GM12874 (cell line): ENCODE results near the gene TRABD.
A peak's percentile ranks its signal among the peaks of the same experiment; 100 is the strongest.

Experiments
- TF ChIP-seq, protein P1 (sequence below): IDR thresholded peaks from 2 replicates; pipeline ENCODE4 v1.5.1; 2011; ENCODE audit warnings: low read depth, mild to moderate bottlenecking, control low read depth, low read length, moderate library complexity; ENCODE audit not compliant: insufficient read depth

Gene TRABD

DNA sequence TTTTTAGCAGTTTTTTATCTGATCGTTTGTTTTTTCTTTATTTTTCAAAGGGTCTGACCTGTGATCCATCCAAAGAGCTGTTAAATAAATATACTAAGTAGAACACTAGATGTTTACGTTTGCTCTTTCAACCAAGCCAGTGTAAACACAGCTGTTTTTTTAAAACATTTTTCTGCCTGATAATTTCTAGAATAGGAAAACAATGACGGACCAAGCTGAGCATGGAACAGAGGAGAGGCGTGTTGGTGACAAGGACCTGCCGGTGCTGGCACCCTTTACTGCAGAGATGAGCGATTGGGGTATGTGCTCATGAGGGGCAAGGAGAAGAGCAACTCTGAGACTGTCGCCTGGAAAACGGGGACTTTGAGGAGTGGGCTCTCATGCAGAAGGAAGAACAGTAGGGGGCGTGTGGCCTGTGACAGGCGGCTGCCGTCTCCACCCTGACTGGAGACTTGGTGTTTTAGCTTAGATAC lies 43.8 kb upstream of the TRABD start:
- TF ChIP-seq, protein P1, sequence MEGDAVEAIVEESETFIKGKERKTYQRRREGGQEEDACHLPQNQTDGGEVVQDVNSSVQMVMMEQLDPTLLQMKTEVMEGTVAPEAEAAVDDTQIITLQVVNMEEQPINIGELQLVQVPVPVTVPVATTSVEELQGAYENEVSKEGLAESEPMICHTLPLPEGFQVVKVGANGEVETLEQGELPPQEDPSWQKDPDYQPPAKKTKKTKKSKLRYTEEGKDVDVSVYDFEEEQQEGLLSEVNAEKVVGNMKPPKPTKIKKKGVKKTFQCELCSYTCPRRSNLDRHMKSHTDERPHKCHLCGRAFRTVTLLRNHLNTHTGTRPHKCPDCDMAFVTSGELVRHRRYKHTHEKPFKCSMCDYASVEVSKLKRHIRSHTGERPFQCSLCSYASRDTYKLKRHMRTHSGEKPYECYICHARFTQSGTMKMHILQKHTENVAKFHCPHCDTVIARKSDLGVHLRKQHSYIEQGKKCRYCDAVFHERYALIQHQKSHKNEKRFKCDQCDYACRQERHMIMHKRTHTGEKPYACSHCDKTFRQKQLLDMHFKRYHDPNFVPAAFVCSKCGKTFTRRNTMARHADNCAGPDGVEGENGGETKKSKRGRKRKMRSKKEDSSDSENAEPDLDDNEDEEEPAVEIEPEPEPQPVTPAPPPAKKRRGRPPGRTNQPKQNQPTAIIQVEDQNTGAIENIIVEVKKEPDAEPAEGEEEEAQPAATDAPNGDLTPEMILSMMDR, result no peak

DNA sequence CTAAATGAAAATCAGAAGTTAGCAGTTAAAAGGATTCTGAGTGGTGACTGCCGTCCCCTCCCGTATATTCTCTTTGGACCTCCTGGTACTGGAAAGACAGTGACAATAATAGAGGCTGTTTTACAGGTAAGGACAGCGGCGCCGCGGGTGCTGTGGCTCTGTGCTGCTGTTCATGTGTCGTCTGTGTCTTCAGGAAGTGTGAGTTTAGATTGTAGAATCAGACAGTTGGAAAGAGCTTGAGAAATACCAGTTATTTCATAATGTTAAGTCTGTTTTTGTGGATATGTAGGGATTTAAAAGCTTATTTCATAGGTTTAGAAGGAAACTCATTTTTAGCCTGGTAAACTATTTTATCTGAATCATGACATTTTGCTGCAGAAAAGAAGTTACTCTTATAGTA lies 42.6 kb upstream of the TRABD start:
- TF ChIP-seq, protein P1, result no peak

DNA sequence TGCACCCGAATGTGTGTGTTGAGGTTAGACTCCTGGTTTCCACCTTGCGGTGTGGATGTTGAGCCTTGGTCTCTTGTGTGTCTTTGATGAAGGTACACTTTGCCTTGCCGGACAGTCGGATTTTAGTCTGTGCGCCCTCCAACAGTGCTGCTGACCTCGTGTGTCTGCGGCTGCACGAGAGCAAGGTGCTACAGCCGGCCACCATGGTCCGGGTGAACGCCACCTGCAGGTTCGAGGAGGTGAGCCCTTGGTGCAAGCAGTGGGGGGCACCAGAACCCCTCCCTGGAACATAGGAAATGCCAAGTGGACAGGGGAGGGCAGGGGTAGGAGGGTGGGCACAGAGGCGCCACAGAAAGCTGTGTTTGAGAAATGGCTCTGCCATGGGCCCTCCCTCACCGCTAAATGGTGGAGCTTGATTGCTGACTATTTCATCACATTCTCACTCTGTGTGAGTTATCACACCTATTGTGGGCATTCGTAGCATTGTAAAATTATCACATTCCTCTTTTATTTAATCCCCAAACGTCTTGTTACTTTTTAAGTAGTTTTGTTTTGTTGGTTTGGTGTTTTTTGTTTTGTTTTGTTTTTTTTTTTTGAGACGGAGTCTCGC lies 41.6 kb upstream of the TRABD start:
- TF ChIP-seq, protein P1, result no peak

DNA sequence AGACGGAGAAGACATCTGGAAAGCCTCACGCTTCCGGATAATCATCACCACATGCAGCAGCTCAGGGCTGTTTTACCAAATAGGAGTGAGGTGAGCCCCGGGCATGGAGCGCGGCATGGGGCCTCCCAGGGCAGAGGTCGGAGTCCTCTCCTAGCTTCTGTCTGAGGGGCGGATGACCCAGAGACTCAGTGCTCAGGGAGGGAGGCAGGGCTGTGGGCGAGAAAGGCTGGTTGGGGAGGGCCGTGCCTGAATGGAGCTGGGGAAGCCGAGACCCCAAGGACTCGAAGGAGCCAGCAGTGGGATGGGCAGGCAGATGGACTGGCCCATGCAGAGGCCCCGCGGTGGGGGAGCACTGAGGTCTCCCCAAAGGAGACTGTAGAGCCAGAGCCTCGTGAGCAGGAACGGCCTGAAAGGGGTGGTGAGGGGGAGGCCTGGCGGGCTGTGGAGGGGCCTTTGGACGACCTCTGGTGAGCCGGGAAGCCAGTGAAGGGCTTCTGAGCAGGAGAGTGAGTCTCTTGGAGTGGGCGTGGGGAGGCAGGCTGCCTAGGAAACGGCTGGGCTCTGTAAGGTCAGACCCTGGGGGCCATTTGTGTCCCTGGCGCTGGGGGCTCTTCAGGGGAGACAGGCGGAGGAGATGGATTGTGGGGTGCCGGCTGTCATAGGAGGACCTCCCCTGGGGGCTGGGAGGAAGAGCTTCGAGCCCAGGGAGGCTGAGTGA lies 39.8 kb upstream of the TRABD start:
- TF ChIP-seq, protein P1, result no peak

DNA sequence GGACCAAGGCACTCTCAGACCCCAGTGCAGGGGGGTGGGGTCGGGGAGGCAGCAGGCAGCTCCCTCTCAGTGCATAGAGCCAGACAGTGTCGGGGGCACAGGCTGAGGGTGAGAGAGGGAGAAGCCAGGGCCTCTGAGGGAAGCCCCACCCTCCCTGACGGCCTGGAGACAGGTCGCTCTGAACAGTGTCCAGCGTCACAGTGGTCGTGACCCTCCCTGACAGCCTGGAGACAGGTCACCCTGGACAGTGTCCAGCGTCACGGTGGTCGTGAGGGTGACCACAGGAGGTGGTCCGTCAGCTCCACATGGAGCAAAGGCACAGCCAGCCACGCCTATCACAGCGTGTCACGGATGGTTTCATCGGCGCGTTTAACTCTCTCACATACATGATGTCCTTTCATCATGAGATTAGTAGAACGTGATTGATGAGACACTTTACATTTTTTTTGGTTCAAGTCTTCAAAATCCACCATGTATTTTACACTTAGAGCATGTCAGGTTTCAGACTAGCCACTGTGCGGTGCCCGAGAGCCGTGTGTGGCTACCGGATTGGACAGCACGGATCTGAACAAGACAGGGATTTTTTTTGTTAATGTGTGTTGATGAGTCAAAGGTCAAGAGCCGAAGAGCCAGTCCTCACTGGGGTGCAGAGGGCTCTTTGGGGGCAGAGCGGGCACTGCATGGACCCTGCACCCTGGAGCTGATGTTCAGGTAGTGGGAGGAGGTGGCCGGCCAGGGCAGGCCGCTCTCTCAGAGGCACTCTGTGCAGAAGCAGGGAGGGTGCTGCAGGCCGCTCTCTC lies 39.1 kb upstream of the TRABD start:
- TF ChIP-seq, protein P1, result no peak

DNA sequence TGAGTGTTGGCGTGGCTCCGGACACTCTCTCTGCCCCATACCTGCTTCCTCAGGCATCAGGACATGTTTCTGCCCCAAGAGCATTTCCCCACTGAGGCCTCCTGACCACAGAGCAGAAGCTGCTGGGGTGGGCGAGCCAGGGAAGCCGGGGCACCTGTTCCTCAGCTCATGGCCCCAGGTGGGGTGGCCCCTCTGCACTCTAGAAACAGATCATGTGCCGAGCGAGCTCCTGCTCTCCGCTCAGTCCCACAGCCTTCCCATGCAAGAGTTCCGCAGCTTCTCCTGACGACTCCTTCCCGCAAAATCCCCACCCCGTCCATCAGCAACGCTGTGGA lies 37.6 kb upstream of the TRABD start:
- TF ChIP-seq, protein P1, result no peak

DNA sequence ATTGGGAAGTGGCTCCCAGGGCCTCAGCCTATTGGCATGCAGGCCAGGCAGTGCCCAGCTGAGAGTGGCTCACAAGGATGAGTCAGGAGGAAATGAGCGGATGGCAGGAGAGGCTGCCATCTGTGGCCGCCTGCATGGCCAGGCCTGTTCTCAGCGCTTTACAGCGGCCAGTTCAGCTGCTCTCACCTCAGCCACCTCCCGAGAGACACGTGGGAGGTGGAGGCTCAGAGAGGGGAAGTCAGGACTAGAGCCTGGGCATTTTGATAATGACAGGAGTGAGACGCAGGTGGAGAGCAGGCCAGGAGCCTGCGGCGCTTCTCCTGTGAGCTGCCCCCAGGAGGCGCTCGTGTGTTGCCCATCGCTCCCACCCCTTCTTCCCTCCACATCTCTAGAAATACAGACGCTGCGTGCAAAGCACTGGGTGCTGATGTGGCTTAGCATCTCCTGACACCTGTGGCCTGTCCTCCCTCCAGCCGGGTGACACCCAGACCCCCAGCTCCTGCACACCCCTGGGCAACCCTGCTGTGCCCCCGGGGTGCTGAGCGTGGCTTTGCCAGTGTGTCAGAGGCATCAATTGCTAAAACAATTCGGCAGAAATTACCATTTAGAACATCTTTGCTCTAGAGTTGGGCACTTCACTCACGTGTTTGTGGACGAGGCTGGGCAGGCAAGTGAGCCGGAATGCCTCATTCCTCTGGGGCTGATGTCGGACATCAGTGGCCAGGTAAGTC lies 36.6 kb upstream of the TRABD start:
- TF ChIP-seq, protein P1, result peak; percentile 99
